Gastrocnemius medialis (tissue), 4 donors: ENCODE measurements around the gene USH2A.

Experiments used
- CTCF ChIP-seq, 5 experiments: fragments of 450-650 bp in 3 of 5; fragments of 200-600 bp in 2 of 5; sonication (generic) in 2 of 5; IDR thresholded peaks in 4 of 5; conservative IDR thresholded peaks in 1 of 5; 1 replicate in 4 of 5; 2 replicates in 1 of 5; pipeline ENCODE4 v1.5.1; 2016 to 2019; ENCODE audit warnings: antibody characterized with exemption in 5 of 5, mild to moderate bottlenecking in 3 of 5, moderate library complexity in 3 of 5
- POLR2A ChIP-seq, 2 donors: fragments of 450-650 bp; IDR thresholded peaks; one replicate each; pipeline ENCODE4 v1.6.1; 2017; ENCODE audit warnings: antibody characterized with exemption in 2 of 2, mild to moderate bottlenecking in 2 of 2, moderate library complexity in 2 of 2

- TF ChIP-seq CTCF (IDR thresholded peaks at IDR 0.05 in 4 of 5, conservative IDR thresholded peaks at IDR 0.05 in 1 of 5) (no peak), POLR2A (IDR thresholded peaks at IDR 0.05) (no peak)
Observed at GRCh38 chr1:215717677-215718426, 705.4 kb downstream of the USH2A start.
